HG02870 (cell line): ENCODE results near the gene CSRP2.

Experiments
- ATAC-seq: cut with Tn5 transposase; IDR thresholded peaks from one replicate; pipeline ENCODE4 v1.9.1; 2021; ENCODE audit warnings: mild to moderate bottlenecking, moderate library complexity; ENCODE audit not compliant: unreplicated experiment

Gene CSRP2

GRCh38 chr12:76878899-76879709, at the start of gene CSRP2:
Gene CSRP2 (minus strand): TSS chr12:76879019. CDS start chr12:76866260, 12,759 bp downstream.
- ATAC-seq, result peak; percentile 87

GRCh38 chr12:76927170-76927784, 48.5 kb upstream of the CSRP2 start:
- ATAC-seq, result no peak

- no peak for ATAC-seq
Measured at GRCh38 chr12:76925135-76925534, 46.3 kb upstream of the CSRP2 start.

- no peak for ATAC-seq
Measured at GRCh38 chr12:76922866-76923265, 44.0 kb upstream of the CSRP2 start.

- no peak for ATAC-seq
Measured at GRCh38 chr12:76921891-76922664, 43.3 kb upstream of the CSRP2 start.

- no peak for ATAC-seq
Measured at GRCh38 chr12:76921100-76921471, 42.3 kb upstream of the CSRP2 start.

GRCh38 chr12:76920172-76921099, 41.6 kb upstream of the CSRP2 start:
- peak; percentile 73 for ATAC-seq

- ATAC-seq, result no peak
Measured at GRCh38 chr12:76919383-76920171, 40.8 kb upstream of the CSRP2 start.

- no peak for ATAC-seq
Measured at GRCh38 chr12:76916170-76916540, 37.3 kb upstream of the CSRP2 start.

- no peak for ATAC-seq
Measured at GRCh38 chr12:76915361-76916169, 36.7 kb upstream of the CSRP2 start.

- ATAC-seq, result no peak
Measured at GRCh38 chr12:76914102-76914859, 35.5 kb upstream of the CSRP2 start.

GRCh38 chr12:76909290-76909689, 30.5 kb upstream of the CSRP2 start:
- no peak for ATAC-seq

- ATAC-seq, result no peak
Measured at GRCh38 chr12:76908303-76909017, 29.6 kb upstream of the CSRP2 start.

GRCh38 chr12:76901628-76902380, 23.0 kb upstream of the CSRP2 start:
- ATAC-seq, result no peak

GRCh38 chr12:76899522-76899921, 20.7 kb upstream of the CSRP2 start:
- no peak for ATAC-seq

GRCh38 chr12:76898442-76898841, 19.6 kb upstream of the CSRP2 start:
- no peak for ATAC-seq

GRCh38 chr12:76896274-76896673, 17.5 kb upstream of the CSRP2 start:
- ATAC-seq, result no peak
